Parathyroid adenoma (tissue), 2 donors: ENCODE measurements around the gene SMCHD1.

Experiments used
- H2AFZ ChIP-seq: fragments of 300-600 bp; sonication (generic); one replicate; pipeline ENCODE4 v1.7.0; 2017; ENCODE audit warnings: antibody characterized with exemption, mild to moderate bottlenecking
- H3K27ac ChIP-seq: fragments of 300-600 bp; sonication (generic); one replicate; pipeline ENCODE4 v1.7.0; 2017
- H3K27me3 ChIP-seq: fragments of 300-600 bp; sonication (generic); one replicate; pipeline ENCODE4 v1.7.0; 2017; ENCODE audit warnings: low read length; ENCODE audit not compliant: control insufficient read depth, insufficient read depth
- H3K36me3 ChIP-seq: fragments of 300-600 bp; sonication (generic); one replicate; pipeline ENCODE4 v1.7.0; 2017; ENCODE audit warnings: low read length; ENCODE audit not compliant: control insufficient read depth, insufficient read depth
- H3K4me1 ChIP-seq: fragments of 300-600 bp; sonication (generic); one replicate; pipeline ENCODE4 v1.7.0; 2017; ENCODE audit warnings: control low read depth
- H3K4me2 ChIP-seq: fragments of 300-600 bp; sonication (generic); one replicate; pipeline ENCODE4 v1.7.0; 2017; ENCODE audit warnings: low read length
- H3K4me3 ChIP-seq: fragments of 300-600 bp; sonication (generic); one replicate; pipeline ENCODE4 v1.7.0; 2017; ENCODE audit warnings: low read depth, low read length
- H3K79me2 ChIP-seq: fragments of 300-600 bp; sonication (generic); one replicate; pipeline ENCODE4 v1.7.0; 2017; ENCODE audit warnings: control low read depth
- H3K9ac ChIP-seq: fragments of 300-600 bp; sonication (generic); one replicate; pipeline ENCODE4 v1.7.0; 2017; ENCODE audit warnings: mild to moderate bottlenecking
- H3K9me3 ChIP-seq: fragments of 300-600 bp; sonication (generic); one replicate; pipeline ENCODE4 v1.7.0; 2017; ENCODE audit warnings: low read length; ENCODE audit not compliant: control insufficient read depth
- TF ChIP-seq, protein P1 (sequence below): fragments of 300-600 bp; sonication (generic); IDR thresholded peaks from one replicate; pipeline ENCODE4 v1.7.0; 2017; ENCODE audit warnings: antibody characterized with exemption, mild to moderate bottlenecking
- donor health status: primary hyperparathyroidism.

The SMCHD1 gene

DNA sequence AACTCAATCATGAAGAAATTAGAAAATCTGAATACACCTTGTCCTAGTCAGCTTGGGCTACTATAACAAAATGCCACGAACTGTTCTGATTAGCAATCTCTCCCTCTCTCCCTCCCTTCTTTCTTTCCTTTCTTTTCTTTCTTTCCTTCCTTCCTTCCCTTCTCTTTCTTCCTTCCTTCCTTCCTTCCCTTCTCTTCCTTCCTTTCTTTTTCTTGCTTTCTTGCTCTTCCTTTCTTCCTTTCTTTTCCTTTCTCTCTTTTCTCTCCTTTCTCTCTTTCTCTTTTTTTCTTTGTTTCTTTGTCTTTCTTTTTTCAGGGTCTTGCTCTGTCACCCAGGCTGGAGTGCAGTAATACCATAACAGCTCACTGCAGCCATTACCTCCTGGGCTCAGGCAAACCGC lies 167.7 kb downstream of the SMCHD1 start:
- Histone ChIP-seq H3K9ac (no peak overlapping the region), H3K27ac (no peak overlapping the region), H3K27me3 (no peaks in the 10 kb centered on the region), H3K4me2 (no peak overlapping the region), H3K9me3 (no peaks in the 10 kb centered on the region), H3K36me3 (no peaks in the 10 kb centered on the region), H3K4me1 (no peaks in the 10 kb centered on the region), H3K79me2 (no peaks in the 10 kb centered on the region), H2AFZ (no peak overlapping the region), H3K4me3 (no peak overlapping the region)
- TF ChIP-seq, protein P1, sequence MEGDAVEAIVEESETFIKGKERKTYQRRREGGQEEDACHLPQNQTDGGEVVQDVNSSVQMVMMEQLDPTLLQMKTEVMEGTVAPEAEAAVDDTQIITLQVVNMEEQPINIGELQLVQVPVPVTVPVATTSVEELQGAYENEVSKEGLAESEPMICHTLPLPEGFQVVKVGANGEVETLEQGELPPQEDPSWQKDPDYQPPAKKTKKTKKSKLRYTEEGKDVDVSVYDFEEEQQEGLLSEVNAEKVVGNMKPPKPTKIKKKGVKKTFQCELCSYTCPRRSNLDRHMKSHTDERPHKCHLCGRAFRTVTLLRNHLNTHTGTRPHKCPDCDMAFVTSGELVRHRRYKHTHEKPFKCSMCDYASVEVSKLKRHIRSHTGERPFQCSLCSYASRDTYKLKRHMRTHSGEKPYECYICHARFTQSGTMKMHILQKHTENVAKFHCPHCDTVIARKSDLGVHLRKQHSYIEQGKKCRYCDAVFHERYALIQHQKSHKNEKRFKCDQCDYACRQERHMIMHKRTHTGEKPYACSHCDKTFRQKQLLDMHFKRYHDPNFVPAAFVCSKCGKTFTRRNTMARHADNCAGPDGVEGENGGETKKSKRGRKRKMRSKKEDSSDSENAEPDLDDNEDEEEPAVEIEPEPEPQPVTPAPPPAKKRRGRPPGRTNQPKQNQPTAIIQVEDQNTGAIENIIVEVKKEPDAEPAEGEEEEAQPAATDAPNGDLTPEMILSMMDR = no peak

DNA sequence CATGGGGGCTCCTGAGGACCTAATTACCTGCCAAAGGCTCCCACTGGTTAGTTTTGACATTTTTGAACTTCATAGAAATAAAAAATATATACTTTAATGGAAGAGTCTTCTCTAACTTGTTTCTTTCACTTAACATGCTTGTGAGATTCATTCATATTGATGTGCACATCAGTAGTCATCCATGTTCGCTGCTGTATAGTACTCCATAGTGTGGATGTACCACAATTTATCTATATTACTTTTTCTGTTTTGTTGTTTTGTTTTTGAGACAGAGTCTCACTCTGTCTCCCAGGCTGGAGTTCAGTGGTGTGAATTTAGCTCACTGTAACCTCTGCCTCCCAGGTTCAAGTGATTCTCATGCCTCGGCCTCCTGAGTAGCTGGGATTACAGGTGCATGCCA lies 168.4 kb downstream of the SMCHD1 start:
- TF ChIP-seq, protein P1 = no peak
- Histone ChIP-seq H3K27me3 (no peaks in the 10 kb centered on the region), H3K9me3 (no peaks in the 10 kb centered on the region), H3K4me2 (no peak overlapping the region), H3K27ac (no peak overlapping the region), H3K4me3 (no peak overlapping the region), H3K4me1 (no peaks in the 10 kb centered on the region), H2AFZ (no peak overlapping the region), H3K79me2 (no peaks in the 10 kb centered on the region), H3K36me3 (no peaks in the 10 kb centered on the region), H3K9ac (no peak overlapping the region)

DNA sequence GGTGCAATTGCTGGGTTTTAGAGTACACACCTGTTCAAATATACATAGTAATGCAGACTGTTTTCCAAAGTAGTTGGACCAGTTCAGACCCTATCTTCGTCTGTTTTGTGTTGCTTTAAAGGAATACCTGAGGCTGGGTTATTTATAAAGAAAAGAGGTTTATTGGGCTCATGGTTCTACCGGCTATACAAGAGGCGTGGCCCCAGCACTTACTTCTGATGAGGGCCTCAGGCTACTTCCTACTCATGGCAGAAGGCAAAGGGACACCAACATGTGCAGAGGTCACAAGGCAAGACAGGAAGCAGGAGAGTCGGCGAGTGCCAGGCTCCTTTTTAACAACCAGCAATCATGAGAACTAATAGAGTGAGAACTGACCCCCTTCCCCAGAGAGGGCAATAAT lies 169.3 kb downstream of the SMCHD1 start:
- Histone ChIP-seq H3K4me2 (no peak overlapping the region), H2AFZ (no peak overlapping the region), H3K9ac (no peak overlapping the region), H3K4me3 (no peak overlapping the region), H3K36me3 (no peaks in the 10 kb centered on the region), H3K9me3 (no peaks in the 10 kb centered on the region), H3K27ac (no peak overlapping the region), H3K79me2 (no peaks in the 10 kb centered on the region), H3K4me1 (no peaks in the 10 kb centered on the region), H3K27me3 (no peaks in the 10 kb centered on the region)
- TF ChIP-seq, protein P1 = no peak

DNA sequence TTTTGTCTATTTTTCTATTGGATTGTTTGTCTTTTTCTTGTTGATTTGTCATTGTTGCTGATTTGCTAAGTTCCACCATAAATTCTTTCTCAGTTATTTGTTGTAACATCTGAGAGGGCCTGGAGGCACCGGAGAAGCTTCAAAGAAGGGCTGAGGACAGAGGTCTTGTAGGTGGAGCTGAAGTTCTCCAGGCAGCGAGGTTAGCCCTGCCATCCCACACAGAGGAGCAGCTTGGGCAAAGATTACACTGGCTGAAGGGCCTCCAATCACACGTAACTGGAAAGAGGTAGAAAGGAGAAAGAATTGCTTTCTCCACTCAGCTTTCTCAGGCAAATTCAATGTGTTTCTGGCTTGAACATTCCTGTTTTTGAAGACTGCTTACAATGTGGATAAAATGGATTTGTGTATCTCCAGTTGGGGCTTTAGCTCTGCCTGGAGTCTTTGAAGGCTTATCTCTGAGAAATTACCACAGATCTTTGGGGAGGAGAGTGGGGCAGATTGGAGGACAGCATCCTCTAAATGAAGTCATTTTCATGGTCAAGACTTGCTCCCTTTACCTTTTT lies 170.2 kb downstream of the SMCHD1 start:
- H3K4me3 ChIP-seq = no peak overlapping the region
- no peaks in the 10 kb centered on the region for H3K79me2 ChIP-seq
- TF ChIP-seq, protein P1 = no peak
- peak overlapping the region; percentile 6 for H2AFZ ChIP-seq
- H3K9ac ChIP-seq = no peak overlapping the region
- no peaks in the 10 kb centered on the region for H3K36me3 ChIP-seq
- H3K27ac ChIP-seq = no peak overlapping the region
- H3K4me2 ChIP-seq = no peak overlapping the region
- H3K27me3 ChIP-seq = no peaks in the 10 kb centered on the region
- no peaks in the 10 kb centered on the region for H3K9me3 ChIP-seq
- H3K4me1 ChIP-seq = no peaks in the 10 kb centered on the region

DNA sequence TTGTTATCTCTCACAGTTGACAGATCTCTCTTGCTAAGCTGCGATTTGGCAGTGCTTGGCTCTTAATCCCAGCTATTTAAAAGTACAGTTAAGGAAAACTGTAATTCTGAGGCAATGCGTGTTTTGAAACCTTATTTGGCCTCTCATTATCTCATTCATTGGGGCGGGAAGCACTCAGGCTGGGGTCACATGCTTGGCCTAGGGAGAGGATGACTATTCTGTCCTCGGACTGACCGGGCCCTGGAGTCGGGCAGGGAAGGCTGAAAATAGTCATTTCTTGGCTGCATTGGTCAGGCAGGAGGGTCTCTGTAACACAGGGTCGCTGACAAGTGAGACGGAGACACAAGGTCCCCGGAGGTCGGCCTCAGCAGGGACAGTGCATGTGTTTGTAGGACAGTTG lies 171.1 kb downstream of the SMCHD1 start:
- no peak overlapping the region for H3K4me2 ChIP-seq
- no peak overlapping the region for H3K9ac ChIP-seq
- no peaks in the 10 kb centered on the region for H3K36me3 ChIP-seq
- TF ChIP-seq, protein P1 = no peak
- peaks cover 5% of the 10 kb centered on the region for H3K4me1 ChIP-seq
- peak overlapping the region; percentile 59 for H2AFZ ChIP-seq
- H3K27me3 ChIP-seq = no peaks in the 10 kb centered on the region
- no peaks in the 10 kb centered on the region for H3K9me3 ChIP-seq
- H3K4me3 ChIP-seq = no peak overlapping the region
- no peaks in the 10 kb centered on the region for H3K79me2 ChIP-seq
- H3K27ac ChIP-seq = no peak overlapping the region
